MM.1S (cell line): ENCODE data around the gene SLC35F3.

ENCODE experiments used
- CTCF ChIP-seq: fragments of 300-600 bp; sonication (generic); IDR thresholded peaks from 2 replicates; pipeline ENCODE4 v1.5.1; 2016; ENCODE audit warnings: antibody characterized with exemption, low read length, mixed read lengths
- EZH2 ChIP-seq: fragments of 300-600 bp; sonication (generic); optimal IDR thresholded peaks from 2 replicates; pipeline ENCODE3; 2017; ENCODE audit warnings: low read depth, mild to moderate bottlenecking, antibody characterized with exemption, low read length, mixed read lengths
- EZH2phosphoT487 ChIP-seq: fragments of 300-600 bp; sonication (generic); IDR thresholded peaks from 2 replicates; pipeline ENCODE4 v1.6.1; 2018; ENCODE audit warnings: antibody characterized with exemption, low read length

DNA sequence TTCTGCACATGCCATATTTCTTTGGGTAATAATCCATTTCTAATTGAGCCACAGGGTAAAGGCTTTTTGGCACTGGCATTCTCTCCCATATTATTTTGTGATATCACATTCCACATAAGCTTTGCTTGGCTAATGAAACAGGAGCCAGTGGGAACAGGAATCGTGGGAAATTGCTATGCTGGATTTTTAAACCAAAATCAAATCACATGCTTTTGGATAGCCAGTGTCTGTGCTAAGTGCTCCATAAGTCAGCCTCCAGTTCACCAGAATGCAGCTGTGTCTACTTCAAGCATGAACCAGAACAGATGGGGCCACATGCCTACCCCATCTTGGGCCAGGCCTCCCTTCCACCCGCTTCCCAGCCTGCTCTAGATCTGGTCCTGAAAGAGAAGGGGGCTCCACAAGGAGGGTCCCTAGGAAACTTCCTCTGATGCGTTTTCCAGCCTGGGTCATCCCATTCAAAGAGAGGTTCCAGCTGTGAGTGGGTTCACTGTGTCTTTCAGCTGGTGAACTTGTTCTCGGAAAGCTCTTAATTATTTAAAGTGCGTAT, 337.5 kb downstream of the SLC35F3 start:
- TF ChIP-seq CTCF, result no peak
- TF ChIP-seq EZH2, result no peak
- TF ChIP-seq EZH2phosphoT487, result no peak
